Neural cell (in vitro differentiated cells): ENCODE results near the gene DNM3.

Experiments used
- CTCF ChIP-seq: fragments of 450-650 bp; IDR thresholded peaks from 2 replicates; pipeline ENCODE4 v1.5.1; 2014; ENCODE audit warnings: antibody characterized with exemption, mild to moderate bottlenecking, moderate library complexity; ENCODE audit not compliant: poor library complexity, severe bottlenecking
- EZH2 ChIP-seq: fragments of 200-600, 300-800 bp; shearing (Covaris generic), sonication (generic); IDR thresholded peaks from 2 replicates; pipeline ENCODE4 v1.6.1; 2014; ENCODE audit warnings: antibody characterized with exemption, low read length, borderline replicate concordance, mild to moderate bottlenecking; ENCODE audit not compliant: insufficient read depth, poor library complexity, severe bottlenecking
- MXI1 ChIP-seq: fragments of 450-650 bp; conservative IDR thresholded peaks from 2 replicates; pipeline ENCODE4 v1.6.1; 2014; ENCODE audit warnings: antibody characterized with exemption, mild to moderate bottlenecking; ENCODE audit not compliant: poor library complexity, severe bottlenecking
- POLR2AphosphoS5 ChIP-seq: IDR thresholded peaks from 2 replicates; pipeline ENCODE4 v1.6.1; 2012
- TAF1 ChIP-seq: IDR thresholded peaks from 2 replicates; pipeline ENCODE4 v1.6.1; 2012; ENCODE audit warnings: low read depth

DNA sequence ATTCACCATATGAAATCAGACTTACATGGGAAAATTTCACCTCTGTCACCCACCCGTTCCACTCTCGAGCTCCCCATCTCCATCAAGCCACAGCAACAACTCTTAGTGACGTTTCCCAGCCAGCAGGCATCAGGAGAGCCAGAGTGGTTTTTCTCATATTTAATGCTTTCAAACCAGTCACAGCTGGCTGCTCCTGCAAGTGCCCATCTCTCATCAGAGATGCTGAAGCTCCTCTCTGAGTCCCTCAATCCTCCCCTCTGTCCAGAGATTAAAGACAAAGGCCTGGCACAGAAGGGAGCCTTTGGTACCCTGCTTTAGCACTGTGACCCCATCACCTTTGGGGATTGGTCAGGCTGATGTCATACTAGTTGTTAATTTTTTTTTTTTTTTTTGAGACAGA lies 277.3 kb downstream of the DNM3 start:
- TF ChIP-seq TAF1 = no peak
- no peak for TF ChIP-seq CTCF
- no peak for TF ChIP-seq EZH2
- no peak for TF ChIP-seq MXI1
- TF ChIP-seq POLR2AphosphoS5 = no peak
